NB4 (cell line): ENCODE data around the gene CCDC127.
"Not testable (repeated sequence)": the region's sequence is repeated elsewhere in the genome, so short reads cannot be mapped to it uniquely, and the experiment has no call there.

Source experiments
- CTCF ChIP-seq: IDR thresholded peaks from one replicate; pipeline ENCODE4 v1.5.1; 2012; ENCODE audit warnings: low read depth, low read length
- MAX ChIP-seq: IDR thresholded peaks from 2 replicates; pipeline ENCODE4 v1.6.1; 2011; ENCODE audit warnings: low read depth, low read length
- MYC ChIP-seq: IDR thresholded peaks from 2 replicates; pipeline ENCODE4 v1.6.1; 2011; ENCODE audit warnings: low read depth, low read length
- POLR2A ChIP-seq: IDR thresholded peaks from 2 replicates; pipeline ENCODE4 v1.6.1; 2011; ENCODE audit warnings: mild to moderate bottlenecking; ENCODE audit not compliant: insufficient read length; ENCODE audit errors: extremely low read depth

GRCh38 chr5:250396-250795, 32.4 kb upstream of the CCDC127 start:
- TF ChIP-seq MAX, CTCF, POLR2A, MYC: not testable (repeated sequence)
